Hepatic stellate cell (primary cell): Measurements from ENCODE around the gene SRSF5.
"Not testable (repeated sequence)": the region's sequence is repeated elsewhere in the genome, so short reads cannot be mapped to it uniquely, and the experiment has no call there.

ENCODE experiments used
- DNase-seq: peaks from one replicate; pipeline ENCODE4 v3.0.0; 2011; ENCODE audit warnings: low spot score

The SRSF5 gene

DNA sequence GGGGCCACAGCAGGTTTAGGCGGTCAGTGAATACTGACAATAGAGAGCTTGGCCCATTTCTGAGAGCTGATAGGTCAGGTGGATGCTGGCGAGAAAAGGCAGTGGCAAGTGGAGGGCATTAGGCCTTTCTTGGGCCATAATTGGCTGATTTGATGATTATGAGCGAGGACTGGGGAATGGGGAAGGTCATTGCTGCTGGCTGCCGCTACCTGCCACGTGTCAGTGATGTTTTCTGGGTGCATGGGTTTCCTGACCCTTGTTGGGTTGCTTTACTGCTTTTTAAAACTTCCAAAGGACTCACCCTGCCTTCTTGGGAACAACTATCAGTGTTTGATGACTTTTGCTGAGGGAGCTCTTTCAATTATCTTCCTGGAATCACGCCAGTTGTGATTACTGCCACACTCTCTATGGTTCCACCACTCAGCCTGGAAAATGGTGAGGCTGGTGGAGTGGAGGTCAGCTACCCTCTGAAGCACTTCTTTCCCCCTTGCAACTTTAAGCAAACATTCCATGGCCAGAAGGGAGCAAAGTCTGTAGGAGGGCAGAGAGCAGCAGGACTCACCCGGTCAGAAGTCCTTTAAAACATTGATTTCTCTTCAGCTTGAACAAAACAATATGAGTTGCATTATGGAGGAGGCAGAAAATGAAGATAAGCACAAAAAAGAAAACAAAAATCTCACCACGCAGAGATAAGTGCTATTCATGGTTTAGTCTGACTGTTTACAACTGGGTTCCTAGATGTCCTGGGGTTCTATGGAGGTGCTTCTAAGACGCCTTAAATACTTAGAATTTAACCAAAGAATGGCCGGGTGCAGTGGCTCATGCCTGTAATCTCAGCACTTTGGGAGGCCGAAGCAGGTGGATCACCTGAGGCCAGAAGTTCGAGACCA, 42.2 kb downstream of the SRSF5 start:
- no peak for DNase-seq

DNA sequence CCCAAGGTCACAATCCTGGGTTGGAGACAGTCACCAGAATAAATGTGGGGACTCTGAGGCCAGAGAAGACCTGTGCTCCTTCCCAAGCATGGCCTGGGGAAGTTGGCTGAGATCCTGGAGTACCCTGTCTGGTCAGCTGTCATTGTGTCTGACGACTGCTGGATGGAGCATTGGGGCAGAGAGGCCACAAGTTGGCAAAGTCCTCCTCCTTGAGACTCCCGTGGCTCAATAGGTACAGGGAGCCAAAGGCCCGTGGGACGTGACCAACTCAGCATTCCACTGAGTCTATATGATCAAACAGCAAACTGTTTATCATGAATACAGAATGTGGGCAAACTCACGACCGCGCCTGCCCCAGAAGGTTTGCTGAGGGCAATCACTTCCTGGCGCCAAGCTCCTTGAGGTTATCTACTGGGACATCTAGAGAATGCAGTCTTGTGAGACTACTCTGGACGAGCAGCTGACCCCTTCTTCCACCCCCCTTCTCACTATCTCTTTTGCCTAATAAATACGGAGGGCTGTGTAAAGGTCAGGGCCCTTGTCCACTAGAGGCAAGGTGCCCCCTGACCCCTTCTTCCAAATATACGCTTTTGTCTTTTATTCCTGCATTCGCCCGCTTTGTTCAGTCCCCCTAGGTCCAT, 44.4 kb downstream of the SRSF5 start:
- DNase-seq, result no peak

GRCh38 chr14:69811868-69812252, 44.9 kb downstream of the SRSF5 start:
- DNase-seq, result no peak

GRCh38 chr14:69812711-69813110, 45.8 kb downstream of the SRSF5 start:
- DNase-seq, result no peak

DNA sequence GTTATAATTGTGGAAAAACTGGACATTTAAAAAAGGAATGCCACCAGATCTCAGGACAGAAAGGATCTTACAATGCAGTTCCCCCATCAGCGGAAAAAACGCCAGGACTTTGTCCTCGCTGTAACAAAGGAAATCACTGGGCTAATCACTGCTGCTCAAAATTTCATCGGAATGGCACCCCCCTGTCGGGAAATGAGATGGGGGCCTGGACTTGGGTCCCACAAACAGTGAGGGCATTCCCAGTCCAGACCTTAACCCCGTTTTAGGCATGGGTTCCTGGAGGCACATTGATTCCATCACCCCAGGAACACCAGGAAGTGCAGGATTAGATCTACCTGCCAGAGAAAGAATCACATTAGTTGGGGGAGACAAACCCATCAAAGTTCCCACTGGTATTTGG, 46.4 kb downstream of the SRSF5 start:
- DNase-seq, result not testable (repeated sequence)

GRCh38 chr14:69814397-69814796, 47.5 kb downstream of the SRSF5 start:
- no peak for DNase-seq

GRCh38 chr14:69815556-69815955, 48.6 kb downstream of the SRSF5 start:
- no peak for DNase-seq

- no peak for DNase-seq
Observed at GRCh38 chr14:69816216-69816615, 49.3 kb downstream of the SRSF5 start.

GRCh38 chr14:69818758-69819191, 51.8 kb downstream of the SRSF5 start:
- DNase-seq, result peak; percentile 61

- no peak for DNase-seq
Observed at GRCh38 chr14:69819607-69820006, 52.7 kb downstream of the SRSF5 start.

- no peak for DNase-seq
Observed at GRCh38 chr14:69820991-69821390, 54.0 kb downstream of the SRSF5 start.
